ENCODE results near the gene ZCCHC3.
"Not testable (repeated sequence)": the region's sequence is repeated elsewhere in the genome, so short reads cannot be mapped to it uniquely, and the experiment has no call there.

- TF ChIP-seq EZH2 (IDR thresholded peaks at IDR 0.05; ENCODE audit: insufficient read depth, poor library complexity, severe bottlenecking); EZH2phosphoT487 (IDR thresholded peaks at IDR 0.05; ENCODE audit: insufficient read depth, low read depth): not testable (repeated sequence)
Measured at GRCh38 chr20:253447-253846, 43.9 kb upstream of the ZCCHC3 start.
